ENCODE data around the gene IDUA.

GRCh38 chr4:955931-956381 lies 30.9 kb upstream of the IDUA start:
- TF ChIP-seq CTCF (IDR thresholded peaks at IDR 0.05): no peak
- TF ChIP-seq POLR2A (IDR thresholded peaks at IDR 0.05): no peak
